SU-DHL-6 (cell line): ENCODE results near the gene HOXA13.

Source experiments
- H2AFZ ChIP-seq: fragments of 200-600 bp; sonication (generic); 2 replicates; pipeline ENCODE4 v1.6.1; 2014; ENCODE audit warnings: low read depth, mild to moderate bottlenecking, moderate library complexity, mixed read lengths, antibody characterized with exemption, low read length; ENCODE audit not compliant: severe bottlenecking
- H3F3A ChIP-seq: fragments of 200-600 bp; shearing (Covaris generic); 2 replicates; pipeline ENCODE4 v1.6.0; 2016; ENCODE audit warnings: antibody characterized with exemption, mild to moderate bottlenecking; ENCODE audit not compliant: insufficient read depth
- H3K27ac ChIP-seq: fragments of 200-600 bp; sonication (generic); 2 replicates; pipeline ENCODE4 v1.5.1; 2016; ENCODE audit warnings: low read depth, mild to moderate bottlenecking, low read length, moderate library complexity, mixed read lengths
- H3K27me3 ChIP-seq: fragments of 200-600 bp; sonication (generic), shearing (Covaris generic); 2 replicates; pipeline ENCODE4 v1.6.0; 2014; ENCODE audit warnings: mild to moderate bottlenecking, low read length
- H3K36me3 ChIP-seq: fragments of 200-600 bp; sonication (generic); 2 replicates; pipeline ENCODE4 v1.6.1; 2014; ENCODE audit warnings: mild to moderate bottlenecking, low read length, mixed read lengths
- H3K4me2 ChIP-seq: fragments of 300-600, 200-600 bp; shearing (Covaris generic), sonication (generic); 2 replicates; pipeline ENCODE4 v1.6.0; 2014; ENCODE audit warnings: low read length, low read depth, mild to moderate bottlenecking; ENCODE audit not compliant: poor library complexity, severe bottlenecking
- H3K4me3 ChIP-seq: fragments of 200-600 bp; sonication (generic); 2 replicates; pipeline ENCODE4 v1.5.1; 2014; ENCODE audit warnings: antibody characterized with exemption, low read length, mild to moderate bottlenecking, mixed read lengths; ENCODE audit not compliant: insufficient read depth, poor library complexity, severe bottlenecking
- H3K79me2 ChIP-seq: fragments of 200-600 bp; sonication (generic); 2 replicates; pipeline ENCODE4 v1.6.1; 2014; ENCODE audit warnings: mild to moderate bottlenecking, low read length, moderate library complexity; ENCODE audit not compliant: insufficient read depth
- H3K9ac ChIP-seq: fragments of 200-600 bp; sonication (generic); 2 replicates; pipeline ENCODE4 v1.7.0; 2014; ENCODE audit warnings: mild to moderate bottlenecking, low read length
- H3K9me2 ChIP-seq: fragments of 200-600 bp; sonication (generic); replicated peaks from 2 replicates; pipeline ENCODE4 v1.6.1; 2014; ENCODE audit warnings: low read length; ENCODE audit not compliant: insufficient read depth
- H3K9me3 ChIP-seq: fragments of 200-600 bp; sonication (generic); 2 replicates; pipeline ENCODE4 v1.6.1; 2014; ENCODE audit warnings: low read length, mixed read lengths; ENCODE audit not compliant: insufficient read depth
- H4K20me1 ChIP-seq: fragments of 200-600 bp; sonication (generic); 2 replicates; pipeline ENCODE4 v1.6.1; 2014; ENCODE audit warnings: low read depth, mild to moderate bottlenecking, antibody characterized with exemption, low read length, moderate library complexity, mixed read lengths
- EZH2phosphoT487 ChIP-seq: fragments of 200-600 bp; sonication (generic), shearing (Covaris generic); conservative IDR thresholded peaks from 2 replicates; pipeline ENCODE4 v1.6.1; 2018; ENCODE audit warnings: mild to moderate bottlenecking, antibody characterized with exemption, low read length, moderate library complexity, mixed read lengths
- TF ChIP-seq, protein P1 (sequence below): fragments of 200-600 bp; sonication (generic); IDR thresholded peaks from one replicate; pipeline ENCODE4 v1.5.1; 2017; ENCODE audit warnings: antibody characterized with exemption, mild to moderate bottlenecking, low read length, moderate library complexity; ENCODE audit not compliant: insufficient read depth, poor library complexity, severe bottlenecking

The HOXA13 gene

DNA sequence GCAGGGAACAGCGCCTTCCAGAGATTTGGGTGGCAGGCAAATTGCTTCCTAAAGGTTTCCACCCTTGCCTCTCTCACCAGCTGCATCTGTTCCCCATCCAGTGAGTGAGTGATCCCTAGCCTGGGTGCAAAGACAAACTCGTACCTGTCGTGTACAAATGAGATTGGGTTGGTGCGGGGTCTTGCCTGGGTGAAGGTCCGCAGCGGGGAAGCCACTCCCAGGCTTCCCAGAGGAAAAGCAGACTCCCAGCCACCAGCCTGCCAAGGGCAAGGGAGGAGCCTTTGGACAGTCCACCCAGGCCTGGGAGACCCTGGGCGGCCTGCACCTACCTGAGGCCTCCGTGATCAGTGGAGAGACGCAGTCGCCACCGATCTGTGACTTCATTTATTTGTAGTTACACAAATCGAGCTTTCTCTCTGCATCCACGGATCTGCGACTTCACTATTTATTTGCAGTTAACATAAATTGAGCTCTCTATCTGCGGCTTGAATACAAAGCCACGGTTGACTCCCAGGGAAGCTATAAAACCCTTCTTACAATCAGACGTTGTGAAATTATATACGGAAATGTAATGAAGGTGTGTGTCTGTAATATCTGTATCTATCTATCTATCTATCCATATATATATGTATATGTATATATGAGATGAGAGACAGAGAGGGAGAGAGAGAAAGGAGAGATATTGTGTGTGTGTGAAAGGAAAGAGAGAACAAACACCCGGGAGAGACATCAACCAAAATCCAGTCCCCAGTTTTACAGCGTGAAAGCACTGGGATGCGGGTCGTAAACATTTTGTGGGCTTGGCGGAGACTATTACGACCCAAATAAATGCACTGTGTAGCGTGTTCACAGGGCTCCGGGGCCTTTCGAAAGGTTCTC, 40.4 kb downstream of the HOXA13 start:
- Histone ChIP-seq H2AFZ (peak overlapping the region; percentile 100), H4K20me1 (no peaks in the 10 kb centered on the region), H3K9me3 (no peaks in the 10 kb centered on the region), H3K9ac (no peak overlapping the region), H3K27ac (no peak overlapping the region), H3K4me2 (peak overlapping the region; percentile 75), H3K27me3 (no peaks in the 10 kb centered on the region), H3K9me2 (no peaks in the 10 kb centered on the region), H3K36me3 (no peaks in the 10 kb centered on the region), H3K4me3 (no peak overlapping the region), H3F3A (peaks cover 19% of the 10 kb centered on the region), H3K79me2 (0 out of 2 replicates have a peak, but pooled peaks cover 4% of the 10 kb centered on the region)
- TF ChIP-seq EZH2phosphoT487, result no peak
- TF ChIP-seq, protein P1, sequence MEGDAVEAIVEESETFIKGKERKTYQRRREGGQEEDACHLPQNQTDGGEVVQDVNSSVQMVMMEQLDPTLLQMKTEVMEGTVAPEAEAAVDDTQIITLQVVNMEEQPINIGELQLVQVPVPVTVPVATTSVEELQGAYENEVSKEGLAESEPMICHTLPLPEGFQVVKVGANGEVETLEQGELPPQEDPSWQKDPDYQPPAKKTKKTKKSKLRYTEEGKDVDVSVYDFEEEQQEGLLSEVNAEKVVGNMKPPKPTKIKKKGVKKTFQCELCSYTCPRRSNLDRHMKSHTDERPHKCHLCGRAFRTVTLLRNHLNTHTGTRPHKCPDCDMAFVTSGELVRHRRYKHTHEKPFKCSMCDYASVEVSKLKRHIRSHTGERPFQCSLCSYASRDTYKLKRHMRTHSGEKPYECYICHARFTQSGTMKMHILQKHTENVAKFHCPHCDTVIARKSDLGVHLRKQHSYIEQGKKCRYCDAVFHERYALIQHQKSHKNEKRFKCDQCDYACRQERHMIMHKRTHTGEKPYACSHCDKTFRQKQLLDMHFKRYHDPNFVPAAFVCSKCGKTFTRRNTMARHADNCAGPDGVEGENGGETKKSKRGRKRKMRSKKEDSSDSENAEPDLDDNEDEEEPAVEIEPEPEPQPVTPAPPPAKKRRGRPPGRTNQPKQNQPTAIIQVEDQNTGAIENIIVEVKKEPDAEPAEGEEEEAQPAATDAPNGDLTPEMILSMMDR, result no peak

DNA sequence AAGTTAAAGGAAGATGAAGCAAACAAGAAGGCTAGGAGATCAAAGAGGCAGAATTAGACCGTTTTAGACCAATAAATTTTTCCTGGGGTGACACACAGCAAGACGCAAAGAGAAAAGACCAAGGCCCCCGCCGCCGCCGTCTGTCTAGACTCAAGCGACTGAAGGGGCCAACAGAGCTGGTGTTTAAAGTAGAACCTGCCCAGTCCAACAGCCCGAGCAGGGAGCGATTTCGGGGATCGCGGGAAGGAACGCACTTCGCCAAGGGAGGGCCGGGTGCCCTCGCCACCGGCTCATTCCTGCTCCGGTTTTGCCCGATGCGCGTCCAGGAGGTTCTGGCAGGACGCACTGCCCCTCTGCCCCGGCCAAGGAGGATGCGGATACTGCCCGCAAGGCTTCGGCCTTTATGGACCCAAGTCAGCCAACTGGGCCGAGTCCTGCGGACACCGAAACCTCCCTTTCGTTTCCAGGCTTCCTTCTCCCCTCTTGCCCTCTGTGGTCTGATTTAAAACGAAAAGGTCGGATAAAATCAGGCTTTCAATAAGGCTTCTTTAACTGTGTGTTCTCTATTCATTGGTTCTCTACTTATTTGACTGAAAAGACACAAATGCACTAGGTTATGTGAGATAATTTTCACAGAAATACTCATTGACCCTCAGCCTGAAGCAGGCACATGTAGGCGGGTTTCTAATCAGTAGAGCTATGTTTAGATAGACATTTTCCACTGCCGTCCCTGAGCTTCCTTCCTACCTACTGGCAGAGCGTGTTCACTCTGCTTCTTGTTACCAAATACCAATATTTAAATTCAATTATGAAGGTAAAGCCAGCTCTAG, 41.2 kb downstream of the HOXA13 start:
- TF ChIP-seq, protein P1, result no peak
- no peak for TF ChIP-seq EZH2phosphoT487
- Histone ChIP-seq H3K4me2 (no peak overlapping the region), H3K9ac (no peak overlapping the region), H3F3A (peaks cover 22% of the 10 kb centered on the region), H3K9me3 (no peaks in the 10 kb centered on the region), H3K79me2 (0 out of 2 replicates have a peak, but pooled peaks cover 4% of the 10 kb centered on the region), H3K9me2 (no peaks in the 10 kb centered on the region), H3K27me3 (no peaks in the 10 kb centered on the region), H2AFZ (no peak overlapping the region), H3K36me3 (0 out of 2 replicates have a peak, but pooled peaks cover 4% of the 10 kb centered on the region), H4K20me1 (no peaks in the 10 kb centered on the region), H3K27ac (no peak overlapping the region), H3K4me3 (no peak overlapping the region)

DNA sequence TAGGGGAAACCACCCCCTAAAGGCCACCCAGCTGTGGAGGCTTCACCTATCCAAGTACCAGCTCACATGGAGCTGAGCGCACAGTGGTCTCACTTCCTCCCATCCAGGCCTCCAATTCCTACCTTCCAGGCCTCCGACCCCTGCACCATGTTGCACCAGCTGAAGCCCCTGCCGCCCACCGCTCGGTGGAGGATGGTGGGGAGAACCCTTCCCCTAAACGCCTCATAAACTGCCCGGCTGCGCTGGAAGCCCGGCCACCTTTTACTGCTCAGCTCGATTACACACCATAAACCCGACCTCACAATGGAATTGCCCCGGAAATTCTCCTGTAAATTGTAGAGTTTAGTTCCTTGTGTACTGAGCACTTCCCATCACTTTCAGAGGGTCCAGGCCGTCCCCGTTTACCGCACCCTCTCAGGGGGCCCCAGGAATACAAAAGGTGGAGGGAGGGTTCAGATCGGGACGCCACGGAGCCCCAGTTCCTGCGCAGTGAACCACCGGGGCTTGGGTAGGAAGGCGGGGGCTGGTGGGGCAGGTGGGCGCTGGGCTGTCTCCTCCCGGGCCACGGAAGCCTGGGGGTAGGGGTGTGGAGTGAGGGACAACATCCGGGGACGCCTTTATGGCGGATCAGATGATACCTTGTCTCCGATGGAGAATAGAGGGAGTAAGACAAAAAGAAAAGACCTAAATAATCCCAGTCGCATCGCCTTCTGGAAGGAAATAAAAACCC, 42.0 kb downstream of the HOXA13 start:
- 0 out of 2 replicates have a peak, but pooled peaks cover 4% of the 10 kb centered on the region for H3K79me2 ChIP-seq
- H3K9me3 ChIP-seq, result no peaks in the 10 kb centered on the region
- H3K9ac ChIP-seq, result no peak overlapping the region
- no peak for TF ChIP-seq EZH2phosphoT487
- TF ChIP-seq, protein P1, result no peak
- H3K27ac ChIP-seq, result no peak overlapping the region
- H3K4me3 ChIP-seq, result no peak overlapping the region
- no peaks in the 10 kb centered on the region for H4K20me1 ChIP-seq
- no peak overlapping the region for H2AFZ ChIP-seq
- 0 out of 2 replicates have a peak, but pooled peaks cover 4% of the 10 kb centered on the region for H3K36me3 ChIP-seq
- no peaks in the 10 kb centered on the region for H3K9me2 ChIP-seq
- peaks cover 21% of the 10 kb centered on the region for H3F3A ChIP-seq
- H3K27me3 ChIP-seq, result no peaks in the 10 kb centered on the region
- H3K4me2 ChIP-seq, result no peak overlapping the region
